Upper lobe of left lung (tissue), 6 donors: ENCODE measurements around the gene ANKUB1. TPM values are rescaled to one million over a fixed set of nuclear protein-coding genes. Genes with fewer than 3 reads are reported as not detected.

Experiments used
- ATAC-seq, 2 donors: fragments of 200-7000 bp; cut with Tn5 transposase; one replicate each; pipeline ENCODE4 v1.9.1; 2022; ENCODE audit warnings: mild to moderate bottlenecking in 2 of 2, moderate library complexity in 2 of 2; ENCODE audit not compliant: low FRiP score in 2 of 2
- DNase-seq, 2 donors: peaks; one replicate each; pipeline ENCODE4 v3.0.0-alpha.2; 2019 to 2020
- H3K27ac ChIP-seq, 4 donors: fragments of 200-600 bp; sonication (generic); one replicate each; pipeline ENCODE4 v1.5.1; 2016 to 2019
- H3K27me3 ChIP-seq, 4 donors: fragments of 200-600 bp; sonication (generic); one replicate each; pipeline ENCODE4 v1.5.1; 2017 to 2019
- H3K36me3 ChIP-seq, 4 donors: fragments of 200-600 bp; sonication (generic); one replicate each; pipeline ENCODE4 v1.5.1; 2016 to 2019
- H3K4me1 ChIP-seq, 4 donors: fragments of 200-600 bp; sonication (generic); one replicate each; pipeline ENCODE4 v1.5.1; 2018 to 2019
- H3K4me3 ChIP-seq, 4 donors: fragments of 200-600 bp; sonication (generic); one replicate each; pipeline ENCODE4 v1.5.1; 2017 to 2019; ENCODE audit warnings: mild to moderate bottlenecking in 2 of 4, moderate library complexity in 1 of 4
- H3K9me3 ChIP-seq, 4 donors: fragments of 200-600 bp; sonication (generic); one replicate each; pipeline ENCODE4 v1.5.1; 2018 to 2019
- EP300 ChIP-seq, 4 donors: sonication (generic); formaldehyde crosslinking; IDR thresholded peaks; one replicate each; pipeline ENCODE4 v1.5.1; 2017; ENCODE audit warnings: antibody characterized with exemption in 4 of 4, control low read depth in 2 of 4
- POLR2A ChIP-seq, 4 donors: fragments of 450-650 bp; IDR thresholded peaks; one replicate each; pipeline ENCODE4 v1.5.1; 2016 to 2017; ENCODE audit warnings: antibody characterized with exemption in 4 of 4, mild to moderate bottlenecking in 2 of 4
- POLR2AphosphoS5 ChIP-seq, 2 donors: sonication (generic); formaldehyde crosslinking; IDR thresholded peaks; one replicate each; pipeline ENCODE4 v1.5.1; 2017; ENCODE audit warnings: antibody characterized with exemption in 2 of 2
- WGBS, 2 donors: methylation state at CpG; one replicate each; pipeline ENCODE4 v1.1.5; 2017 to 2018; 5-methylcytosine and 5-hydroxymethylcytosine counted together
- total RNA-seq, 6 donors: library from RNA; depleted of rRNA in 4 of 6; stranded (reverse); fragments of >200 nt in 4 of 6; gene quantifications; one replicate each; pipeline versions ENCODE4 v1.1.0 to v1.2.1, GENCODE V29; 2016 to 2021
- TF ChIP-seq, protein P1 (sequence below), 6 experiments: fragments of 450-650 bp in 4 of 6; fragments of 200-600 bp in 2 of 6; sonication (generic) in 2 of 6; IDR thresholded peaks; one replicate each; pipeline ENCODE4 v1.5.1; 2016 to 2019; ENCODE audit warnings: antibody characterized with exemption in 6 of 6
- donor health status: DM: no; HTN: no; CAD: no; lungs with moderate emphysema.
- donor health status: DM: no; HTN: yes; CAD: no; lungs with severe emphysema.

The ANKUB1 gene
- total RNA-seq, 6 donors from 2014 or later: 1.4 to 24.5 (median 3.1) TPM; not detected in 1

- WGBS, 2 donors: 84 to 95% methylated on average over 3 of the region's 3 CpGs
- ATAC-seq (no peak), DNase-seq (no peak)
- H3K27me3 ChIP-seq: no peaks in the 10 kb centered on the region
- peak overlapping the region in 3 of 4 donors; percentile 96 to 98 (median 97) for H3K27ac ChIP-seq
- TF ChIP-seq POLR2AphosphoS5 (IDR thresholded peaks at IDR 0.05): no peak
- no peaks in the 10 kb centered on the region for H3K9me3 ChIP-seq
- H3K4me1 ChIP-seq: peaks cover 29 to 48% (median 39%) of the 10 kb centered on the region in 4 donors
- no peaks in the 10 kb centered on the region for H3K36me3 ChIP-seq
- H3K4me3 ChIP-seq: peak overlapping the region in 2 of 4 donors; percentile 61 to 84
These were observed 23.4 kb upstream of the ANKUB1 start for GRCh38 chr3:149815728-149816127.

DNA sequence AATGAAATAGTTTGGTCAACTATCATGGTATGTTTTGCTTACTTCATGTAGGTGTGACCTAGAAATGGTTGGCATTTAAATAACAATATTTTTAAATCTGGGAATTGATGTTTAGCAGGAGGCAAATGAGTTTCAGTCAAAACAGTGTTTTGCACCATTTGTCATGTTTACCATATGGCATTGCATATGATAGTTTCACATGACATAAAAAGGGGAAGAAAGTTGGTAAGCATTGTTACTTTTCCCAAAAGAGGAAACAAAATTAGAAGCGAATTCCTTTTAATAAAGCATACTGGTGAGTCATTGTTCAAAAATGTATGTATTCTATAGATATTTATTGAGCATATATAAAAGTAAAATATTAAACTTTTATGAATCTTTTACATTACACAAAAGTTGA lies 23.0 kb upstream of the ANKUB1 start:
- Histone ChIP-seq H3K27ac (peak overlapping the region; percentile 96 to 98 (median 98)), H3K4me1 (peaks cover 29 to 44% (median 38%) of the 10 kb centered on the region in 4 donors), H3K4me3 (peak overlapping the region in 3 of 4 donors; percentile 61 to 84 (median 70)), H3K36me3 (no peaks in the 10 kb centered on the region), H3K27me3 (no peaks in the 10 kb centered on the region), H3K9me3 (no peaks in the 10 kb centered on the region)
- 68 to 70% methylated on average over 1 of the region's 1 CpG for WGBS, 2 donors
- TF ChIP-seq POLR2A (IDR thresholded peaks at IDR 0.05) (no peak), EP300 (IDR thresholded peaks at IDR 0.05) (peak in 1 of 4 donors; percentile 39), POLR2AphosphoS5 (IDR thresholded peaks at IDR 0.05) (peak in 1 of 2 donors; percentile 18)
- TF ChIP-seq, protein P1, sequence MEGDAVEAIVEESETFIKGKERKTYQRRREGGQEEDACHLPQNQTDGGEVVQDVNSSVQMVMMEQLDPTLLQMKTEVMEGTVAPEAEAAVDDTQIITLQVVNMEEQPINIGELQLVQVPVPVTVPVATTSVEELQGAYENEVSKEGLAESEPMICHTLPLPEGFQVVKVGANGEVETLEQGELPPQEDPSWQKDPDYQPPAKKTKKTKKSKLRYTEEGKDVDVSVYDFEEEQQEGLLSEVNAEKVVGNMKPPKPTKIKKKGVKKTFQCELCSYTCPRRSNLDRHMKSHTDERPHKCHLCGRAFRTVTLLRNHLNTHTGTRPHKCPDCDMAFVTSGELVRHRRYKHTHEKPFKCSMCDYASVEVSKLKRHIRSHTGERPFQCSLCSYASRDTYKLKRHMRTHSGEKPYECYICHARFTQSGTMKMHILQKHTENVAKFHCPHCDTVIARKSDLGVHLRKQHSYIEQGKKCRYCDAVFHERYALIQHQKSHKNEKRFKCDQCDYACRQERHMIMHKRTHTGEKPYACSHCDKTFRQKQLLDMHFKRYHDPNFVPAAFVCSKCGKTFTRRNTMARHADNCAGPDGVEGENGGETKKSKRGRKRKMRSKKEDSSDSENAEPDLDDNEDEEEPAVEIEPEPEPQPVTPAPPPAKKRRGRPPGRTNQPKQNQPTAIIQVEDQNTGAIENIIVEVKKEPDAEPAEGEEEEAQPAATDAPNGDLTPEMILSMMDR (IDR thresholded peaks at IDR 0.05): no peak
- DNase-seq (no peak), ATAC-seq (no peak)

GRCh38 chr3:149813367-149814281 lies 21.3 kb upstream of the ANKUB1 start:
- peak overlapping the region; percentile 61 to 86 (median 77) for H3K4me3 ChIP-seq
- no peaks in the 10 kb centered on the region for H3K36me3 ChIP-seq
- TF ChIP-seq, protein P1 (IDR thresholded peaks at IDR 0.05): no peak
- TF ChIP-seq POLR2AphosphoS5 (IDR thresholded peaks at IDR 0.05) (no peak), EP300 (IDR thresholded peaks at IDR 0.05) (no peak), POLR2A (IDR thresholded peaks at IDR 0.05) (no peak)
- no peaks in the 10 kb centered on the region for H3K27me3 ChIP-seq
- WGBS, 2 donors: 0 to 1% methylated on average over 29 of the region's 29 CpGs
- peaks cover 29 to 38% (median 35%) of the 10 kb centered on the region in 4 donors for H3K4me1 ChIP-seq
- H3K27ac ChIP-seq: peak overlapping the region; percentile 96 to 98 (median 98)
- ATAC-seq (peak; percentile 3 to 51), DNase-seq (peak in 1 of 2 donors; percentile 48)
- H3K9me3 ChIP-seq: no peaks in the 10 kb centered on the region

DNA sequence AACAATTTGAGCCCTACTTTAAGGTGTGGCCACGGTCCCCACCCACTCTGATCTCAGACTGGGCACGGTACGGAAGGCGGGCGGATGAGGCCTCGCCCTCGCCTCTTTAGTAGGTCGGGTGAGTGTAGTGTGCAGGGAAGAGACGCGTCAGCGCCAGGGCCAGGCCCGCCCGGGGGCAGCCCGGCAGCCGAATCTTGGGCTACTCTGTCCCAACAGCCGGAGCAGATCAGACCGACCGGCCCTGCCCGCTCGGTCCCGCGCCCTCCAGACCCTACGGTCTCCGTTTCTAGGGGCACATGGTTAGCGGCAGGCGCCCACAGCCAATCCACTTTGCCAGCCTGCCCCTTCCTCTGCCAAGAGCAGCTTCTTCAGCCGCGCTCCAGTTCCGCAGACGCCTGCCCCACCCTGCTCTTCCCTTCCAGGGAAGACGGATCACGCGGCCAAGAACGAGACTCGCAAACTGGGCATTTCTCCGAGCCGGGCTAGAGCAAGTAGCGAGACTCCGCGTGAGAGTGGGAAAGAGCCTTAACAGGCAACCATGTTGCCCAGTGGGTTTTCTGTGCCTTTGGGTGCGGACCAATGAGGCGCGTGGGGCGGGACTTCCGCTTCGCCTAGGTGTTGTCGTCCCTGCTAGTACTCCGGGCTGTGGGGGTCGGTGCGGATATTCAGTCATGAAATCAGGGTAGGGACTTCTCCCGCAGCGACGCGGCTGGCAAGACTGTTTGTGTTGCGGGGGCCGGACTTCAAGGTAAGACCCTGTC lies 20.4 kb upstream of the ANKUB1 start, which contains the start of gene RNF13:
Gene RNF13, plus strand, starts transcription at position 610 of the 761 bp plus-strand sequence. CDS start 32,812 bp downstream, outside the sequence.
- ATAC-seq (peak; percentile 96 to 98), DNase-seq (peak; percentile 98)
- no peaks in the 10 kb centered on the region for H3K27me3 ChIP-seq
- H3K4me3 ChIP-seq: peak within 1 kb of the TSS; percentile 61 to 86 (median 77)
- H3K36me3 ChIP-seq: no peaks in the 10 kb centered on the region
- WGBS, 2 donors: 0% methylated on average over 21 to 56 of the region's 56 CpGs
- H3K9me3 ChIP-seq: no peaks in the 10 kb centered on the region
- peak within 1 kb of the TSS; percentile 96 to 98 (median 98) for H3K27ac ChIP-seq
- TF ChIP-seq, protein P1 (IDR thresholded peaks at IDR 0.05): no peak
- peak in 1 of 4 donors; percentile 50 for TF ChIP-seq EP300 (IDR thresholded peaks at IDR 0.05)
- peak; percentile 72 to 95 (median 86) for TF ChIP-seq POLR2A (IDR thresholded peaks at IDR 0.05)
- TF ChIP-seq POLR2AphosphoS5 (IDR thresholded peaks at IDR 0.05): peak in 1 of 2 donors; percentile 80
- peaks cover 29 to 38% (median 32%) of the 10 kb centered on the region in 4 donors for H3K4me1 ChIP-seq
